ENCODE data around the gene UBAC2.

Gene UBAC2

DNA sequence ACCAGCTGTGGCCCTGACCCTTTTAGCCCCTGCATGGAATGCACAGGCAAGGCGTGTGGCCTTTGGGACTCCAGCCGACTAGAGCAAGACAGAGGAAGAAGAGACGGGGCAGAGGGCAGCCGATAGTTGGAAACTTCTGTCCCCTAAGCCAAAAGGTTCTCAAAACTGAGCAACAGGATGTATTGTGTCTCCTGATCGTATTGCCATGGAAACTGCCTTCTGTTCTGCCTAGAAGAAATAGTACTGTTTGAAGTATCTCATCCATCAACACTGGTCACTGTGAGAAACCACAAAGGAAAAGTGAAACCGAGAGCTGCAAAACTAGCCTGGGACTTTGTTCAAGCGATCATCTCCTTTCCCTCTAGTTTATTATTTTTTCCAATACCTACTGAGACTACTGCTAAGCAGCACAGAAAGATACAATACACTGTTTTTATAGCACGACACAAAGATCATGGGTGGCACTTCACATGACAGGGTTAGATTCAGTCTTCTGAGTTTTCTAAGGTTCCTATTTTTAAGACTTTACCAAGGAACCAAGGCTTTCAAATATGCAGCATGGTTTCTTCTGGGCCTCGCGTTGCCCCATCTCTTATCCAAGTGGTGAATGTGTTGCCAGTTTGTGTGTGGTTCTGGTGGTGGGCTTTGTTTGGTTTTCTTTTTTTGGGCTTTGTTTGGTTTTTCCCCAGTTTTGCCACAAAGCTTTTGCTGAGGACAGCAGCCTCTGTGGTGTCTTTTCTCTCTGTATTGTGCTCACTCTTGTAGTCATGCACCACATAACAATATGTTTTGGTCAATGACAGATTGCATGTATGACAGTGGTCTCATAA lies 155.8 kb downstream of the UBAC2 start:
- TF ChIP-seq, protein P1, sequence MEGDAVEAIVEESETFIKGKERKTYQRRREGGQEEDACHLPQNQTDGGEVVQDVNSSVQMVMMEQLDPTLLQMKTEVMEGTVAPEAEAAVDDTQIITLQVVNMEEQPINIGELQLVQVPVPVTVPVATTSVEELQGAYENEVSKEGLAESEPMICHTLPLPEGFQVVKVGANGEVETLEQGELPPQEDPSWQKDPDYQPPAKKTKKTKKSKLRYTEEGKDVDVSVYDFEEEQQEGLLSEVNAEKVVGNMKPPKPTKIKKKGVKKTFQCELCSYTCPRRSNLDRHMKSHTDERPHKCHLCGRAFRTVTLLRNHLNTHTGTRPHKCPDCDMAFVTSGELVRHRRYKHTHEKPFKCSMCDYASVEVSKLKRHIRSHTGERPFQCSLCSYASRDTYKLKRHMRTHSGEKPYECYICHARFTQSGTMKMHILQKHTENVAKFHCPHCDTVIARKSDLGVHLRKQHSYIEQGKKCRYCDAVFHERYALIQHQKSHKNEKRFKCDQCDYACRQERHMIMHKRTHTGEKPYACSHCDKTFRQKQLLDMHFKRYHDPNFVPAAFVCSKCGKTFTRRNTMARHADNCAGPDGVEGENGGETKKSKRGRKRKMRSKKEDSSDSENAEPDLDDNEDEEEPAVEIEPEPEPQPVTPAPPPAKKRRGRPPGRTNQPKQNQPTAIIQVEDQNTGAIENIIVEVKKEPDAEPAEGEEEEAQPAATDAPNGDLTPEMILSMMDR (conservative IDR thresholded peaks at IDR 0.05) = no peak
- TF ChIP-seq ZFX (IDR thresholded peaks at IDR 0.05) = no peak
- no peak overlapping the region for H3K27ac ChIP-seq

DNA sequence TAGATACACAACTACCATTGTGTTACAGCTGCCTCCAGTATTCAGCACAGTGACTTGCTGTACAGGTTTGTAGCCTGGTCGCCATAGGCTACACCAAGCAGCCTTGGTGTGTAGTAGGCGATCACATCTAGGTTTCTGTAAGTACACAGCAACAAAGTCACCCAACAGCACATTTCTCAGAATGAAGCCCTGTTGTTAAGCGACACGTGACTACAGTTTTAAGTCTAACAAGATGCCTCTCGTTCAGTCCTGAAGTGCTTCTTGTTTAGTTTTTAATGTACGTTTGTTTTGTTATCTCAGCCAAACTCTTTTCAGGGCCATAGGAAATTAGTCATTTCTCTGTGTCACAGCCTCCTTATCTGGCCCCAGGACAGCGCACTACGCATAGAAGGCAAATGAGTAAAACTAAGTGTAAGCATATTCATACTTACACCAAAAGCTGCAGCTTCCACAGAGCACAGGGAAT lies 156.5 kb downstream of the UBAC2 start:
- no peak overlapping the region for H3K27ac ChIP-seq
- TF ChIP-seq ZFX (IDR thresholded peaks at IDR 0.05) = no peak
- TF ChIP-seq, protein P1 (conservative IDR thresholded peaks at IDR 0.05) = no peak

DNA sequence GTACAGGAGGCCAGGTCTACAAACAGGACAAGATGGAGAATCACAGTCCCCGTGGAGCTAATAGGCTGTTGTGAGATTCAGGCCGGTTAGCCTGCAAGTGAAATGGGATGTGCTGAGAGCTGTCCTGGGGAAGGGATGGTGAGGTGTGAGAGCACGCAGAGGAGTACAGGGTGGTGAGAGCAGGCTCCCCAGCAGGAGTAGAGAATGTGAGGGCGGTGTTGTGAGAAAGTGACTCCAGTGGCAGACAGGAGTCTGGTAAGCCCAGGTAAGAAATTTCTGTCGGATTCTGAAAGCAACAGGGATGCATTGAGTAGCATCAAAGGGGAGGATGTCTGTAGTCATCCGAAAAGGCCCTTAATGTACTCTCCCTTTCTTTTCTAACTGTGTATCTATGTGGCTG lies 157.3 kb downstream of the UBAC2 start:
- TF ChIP-seq ZFX (IDR thresholded peaks at IDR 0.05) = no peak
- TF ChIP-seq, protein P1 (conservative IDR thresholded peaks at IDR 0.05) = no peak

DNA sequence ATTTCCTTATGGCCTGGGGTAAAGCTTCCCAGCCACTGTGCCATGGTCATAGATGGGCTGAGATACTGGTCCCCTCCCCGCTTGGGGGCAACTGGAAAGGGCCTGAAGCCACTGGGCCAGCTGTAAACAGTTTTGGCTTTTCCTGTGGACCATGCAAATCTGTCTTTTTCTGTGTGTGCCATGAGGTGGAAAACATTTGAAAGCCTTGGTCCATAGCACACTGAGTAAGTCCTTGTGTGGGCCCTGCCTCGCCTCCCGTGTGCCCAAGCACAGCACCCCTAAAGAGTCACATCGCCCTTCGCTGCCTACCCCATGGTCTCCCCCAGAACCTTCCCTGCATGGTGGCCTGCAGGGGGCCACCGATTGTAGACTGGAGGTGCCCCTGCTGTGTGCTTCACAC lies 158.9 kb downstream of the UBAC2 start:
- TF ChIP-seq ZFX (IDR thresholded peaks at IDR 0.05) = no peak
- TF ChIP-seq, protein P1 (conservative IDR thresholded peaks at IDR 0.05) = no peak

More for the DNA sequence above, 157.3 kb downstream of the UBAC2 start:
- H3K27ac ChIP-seq = no peak overlapping the region

DNA sequence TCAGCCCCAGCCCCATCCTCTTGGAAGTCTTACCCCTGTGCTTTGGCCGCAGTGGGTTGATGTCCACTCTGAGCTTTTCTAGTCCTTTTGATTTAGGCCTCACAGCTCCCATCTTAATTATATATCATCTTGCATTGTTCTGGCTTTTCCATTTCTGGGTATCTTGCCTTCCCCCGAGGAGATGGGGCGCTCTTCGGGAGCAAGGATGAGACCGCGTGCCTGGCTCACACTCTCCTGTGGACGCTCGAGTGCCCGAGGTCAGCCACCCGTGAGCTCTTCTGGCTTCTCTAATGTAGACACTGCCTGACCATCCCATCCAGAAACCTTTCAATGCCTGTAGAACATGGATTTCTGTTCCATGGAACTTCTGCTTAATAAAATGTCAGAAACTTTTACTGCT lies 160.0 kb downstream of the UBAC2 start:
- TF ChIP-seq, protein P1 (conservative IDR thresholded peaks at IDR 0.05) = no peak
- TF ChIP-seq ZFX (IDR thresholded peaks at IDR 0.05) = no peak
- no peak overlapping the region for H3K27ac ChIP-seq

More for the DNA sequence above, 158.9 kb downstream of the UBAC2 start:
- H3K27ac ChIP-seq = no peak overlapping the region

DNA sequence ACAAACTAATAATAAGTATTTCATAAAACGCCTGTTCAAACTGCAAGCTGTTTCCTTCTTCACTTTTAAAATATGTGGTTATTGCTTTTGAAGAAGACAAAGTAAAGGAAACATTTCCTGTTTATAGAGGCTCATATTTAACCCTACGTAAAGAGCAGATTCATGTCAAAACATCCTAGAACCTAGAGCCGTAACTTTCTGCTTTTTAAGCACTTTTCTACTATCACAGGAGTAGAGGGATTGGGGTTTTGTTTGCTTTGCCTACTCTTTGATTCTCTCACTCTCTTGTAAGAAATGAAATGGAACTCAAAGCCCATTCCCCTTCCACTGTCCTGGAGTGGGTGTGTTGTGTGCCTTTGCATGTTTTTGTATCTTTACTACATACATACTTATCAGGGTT lies 160.5 kb downstream of the UBAC2 start:
- no peak overlapping the region for H3K27ac ChIP-seq

DNA sequence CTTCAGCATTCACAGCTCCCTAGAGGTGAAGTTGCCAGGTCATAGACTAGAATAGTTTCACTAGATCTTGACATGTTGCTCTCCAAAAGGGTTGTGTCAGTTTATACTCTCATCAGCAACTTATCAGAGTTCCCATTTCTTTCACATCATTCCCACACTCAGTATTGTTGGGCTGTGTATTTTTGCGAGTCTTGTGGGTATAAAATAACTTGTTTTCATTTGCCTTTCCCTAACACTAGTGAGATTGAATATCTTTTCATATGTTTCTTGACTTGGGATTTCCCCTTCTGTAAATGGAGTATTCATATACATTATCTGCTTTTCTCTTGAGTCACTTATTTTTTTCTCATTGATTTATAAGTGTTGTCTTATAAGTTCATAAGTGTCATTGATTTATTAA lies 161.7 kb downstream of the UBAC2 start:
- H3K27ac ChIP-seq = no peak overlapping the region
- TF ChIP-seq, protein P1 (conservative IDR thresholded peaks at IDR 0.05) = no peak
- no peak for TF ChIP-seq ZFX (IDR thresholded peaks at IDR 0.05)

More for the DNA sequence above, 160.5 kb downstream of the UBAC2 start:
- TF ChIP-seq, protein P1 (conservative IDR thresholded peaks at IDR 0.05) = no peak
- no peak for TF ChIP-seq ZFX (IDR thresholded peaks at IDR 0.05)
